Transverse colon (tissue), 3 donors: Measurements from ENCODE around the gene B3GALT5.

Experiments
- CTCF ChIP-seq, 5 experiments: fragments of 200-600 bp in 3 of 5; fragments of 450-650 bp in 2 of 5; sonication (generic) in 3 of 5; IDR thresholded peaks; 1 replicate in 2 of 5; 2 replicates in 3 of 5; pipeline ENCODE4 v1.5.1; 2016 to 2017; ENCODE audit warnings: antibody characterized with exemption in 5 of 5, inconsistent platforms in 3 of 5, mild to moderate bottlenecking in 2 of 5, moderate library complexity in 1 of 5
- EP300 ChIP-seq: sonication (generic); formaldehyde crosslinking; IDR thresholded peaks from one replicate; pipeline ENCODE4 v1.6.1; 2017; ENCODE audit warnings: antibody characterized with exemption, low read depth
- POLR2A ChIP-seq: fragments of 450-650 bp; IDR thresholded peaks from one replicate; pipeline ENCODE4 v1.6.1; 2016; ENCODE audit warnings: antibody characterized with exemption, mild to moderate bottlenecking, moderate library complexity

GRCh38 chr21:39673736-39674135 is 61.0 kb downstream of the B3GALT5 start:
- TF ChIP-seq CTCF (IDR thresholded peaks at IDR 0.05) (no peak), POLR2A (no peak), EP300 (no peak)
